GM19043 (cell line): Measurements from ENCODE around the gene VPS4B.
"Not testable (repeated sequence)": the region's sequence is repeated elsewhere in the genome, so short reads cannot be mapped to it uniquely, and the experiment has no call there.

ENCODE experiments used
- ATAC-seq: cut with Tn5 transposase; IDR thresholded peaks from one replicate; pipeline ENCODE4 v1.9.1; 2021; ENCODE audit warnings: low read depth; ENCODE audit not compliant: unreplicated experiment

The VPS4B gene

GRCh38 chr18:63376538-63376937 is 45.7 kb downstream of the VPS4B start:
- ATAC-seq = no peak

GRCh38 chr18:63374540-63374939 is 47.7 kb downstream of the VPS4B start:
- no peak for ATAC-seq

- no peak for ATAC-seq
Observed at GRCh38 chr18:63373161-63373560, 49.1 kb downstream of the VPS4B start.

- ATAC-seq = no peak
Observed at GRCh38 chr18:63368611-63369010, 53.7 kb downstream of the VPS4B start.

- ATAC-seq = peak; percentile 80
Observed at GRCh38 chr18:63367053-63367953, 55.0 kb downstream of the VPS4B start, which contains the start of gene KDSR. Gene KDSR (minus strand): TSS chr18:63367206. CDS start chr18:63367118, 88 bp downstream.

- peak; percentile 28 for ATAC-seq
Observed at GRCh38 chr18:63366213-63367052, 55.8 kb downstream of the VPS4B start.

GRCh38 chr18:63365876-63366212 is 56.4 kb downstream of the VPS4B start:
- no peak for ATAC-seq

GRCh38 chr18:63363951-63364350 is 58.3 kb downstream of the VPS4B start:
- no peak for ATAC-seq

- not testable (repeated sequence) for ATAC-seq
Observed at GRCh38 chr18:63363420-63363819, 58.9 kb downstream of the VPS4B start.

GRCh38 chr18:63356272-63356896 is 65.9 kb downstream of the VPS4B start:
- no peak for ATAC-seq

GRCh38 chr18:63350230-63350629 is 72.0 kb downstream of the VPS4B start:
- no peak for ATAC-seq

- ATAC-seq = no peak
Observed at GRCh38 chr18:63348508-63349136, 73.7 kb downstream of the VPS4B start.

- no peak for ATAC-seq
Observed at GRCh38 chr18:63346480-63347183, 75.6 kb downstream of the VPS4B start.

GRCh38 chr18:63346031-63346430 is 76.2 kb downstream of the VPS4B start:
- ATAC-seq = no peak

GRCh38 chr18:63344918-63345317 is 77.4 kb downstream of the VPS4B start:
- ATAC-seq = no peak

GRCh38 chr18:63344263-63344662 is 78.0 kb downstream of the VPS4B start:
- no peak for ATAC-seq

- ATAC-seq = no peak
Observed at GRCh38 chr18:63342206-63342605, 80.1 kb downstream of the VPS4B start.

- ATAC-seq = no peak
Observed at GRCh38 chr18:63339920-63340484, 82.3 kb downstream of the VPS4B start.
